Spleen (tissue), 7 donors: ENCODE data around the gene CRYZ.

ENCODE experiments used
- POLR2AphosphoS5 ChIP-seq, 3 donors: sonication (generic); formaldehyde crosslinking; IDR thresholded peaks; one replicate each; pipeline ENCODE4 v1.5.1; 2017; ENCODE audit warnings: antibody characterized with exemption in 3 of 3
- TF ChIP-seq, protein P1 (sequence below), 11 experiments: fragments of 200-600 bp in 7 of 11; fragments of 450-650 bp in 4 of 11; sonication (generic) in 4 of 11; IDR thresholded peaks in 8 of 11; conservative IDR thresholded peaks in 3 of 11; 1 replicate in 7 of 11; 2 replicates in 4 of 11; pipeline versions ENCODE4 v1.4.0 to v1.8.0; 2016 to 2021; ENCODE audit warnings: antibody characterized with exemption in 11 of 11, inconsistent platforms in 4 of 11, mild to moderate bottlenecking in 1 of 11
- donor health status: DM: no; HTN: no; CAD: no; lungs with moderate emphysema.
- donor health status: DM: no; HTN: no; CAD: no.
- donor health status: DM: no; HTN: no; CAD: no.

- no peak for TF ChIP-seq POLR2AphosphoS5 (IDR thresholded peaks at IDR 0.05)
- TF ChIP-seq, protein P1, sequence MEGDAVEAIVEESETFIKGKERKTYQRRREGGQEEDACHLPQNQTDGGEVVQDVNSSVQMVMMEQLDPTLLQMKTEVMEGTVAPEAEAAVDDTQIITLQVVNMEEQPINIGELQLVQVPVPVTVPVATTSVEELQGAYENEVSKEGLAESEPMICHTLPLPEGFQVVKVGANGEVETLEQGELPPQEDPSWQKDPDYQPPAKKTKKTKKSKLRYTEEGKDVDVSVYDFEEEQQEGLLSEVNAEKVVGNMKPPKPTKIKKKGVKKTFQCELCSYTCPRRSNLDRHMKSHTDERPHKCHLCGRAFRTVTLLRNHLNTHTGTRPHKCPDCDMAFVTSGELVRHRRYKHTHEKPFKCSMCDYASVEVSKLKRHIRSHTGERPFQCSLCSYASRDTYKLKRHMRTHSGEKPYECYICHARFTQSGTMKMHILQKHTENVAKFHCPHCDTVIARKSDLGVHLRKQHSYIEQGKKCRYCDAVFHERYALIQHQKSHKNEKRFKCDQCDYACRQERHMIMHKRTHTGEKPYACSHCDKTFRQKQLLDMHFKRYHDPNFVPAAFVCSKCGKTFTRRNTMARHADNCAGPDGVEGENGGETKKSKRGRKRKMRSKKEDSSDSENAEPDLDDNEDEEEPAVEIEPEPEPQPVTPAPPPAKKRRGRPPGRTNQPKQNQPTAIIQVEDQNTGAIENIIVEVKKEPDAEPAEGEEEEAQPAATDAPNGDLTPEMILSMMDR (IDR thresholded peaks at IDR 0.05 in 8 of 11, conservative IDR thresholded peaks at IDR 0.05 in 3 of 11) = no peak
These were observed 44.7 kb upstream of the CRYZ start for GRCh38 chr1:74777525-74777924.
